ENCODE results near the gene USP15. TPM values are rescaled to one million over a fixed set of nuclear protein-coding genes. Genes with fewer than 3 reads are reported as not detected.
"Not testable (repeated sequence)": the region's sequence is repeated elsewhere in the genome, so short reads cannot be mapped to it uniquely, and the experiment has no call there.

USP15 gene
- total and polyA plus RNA-seq, 8 donors, result 42.2 to 107 (median 48.4) TPM

DNA sequence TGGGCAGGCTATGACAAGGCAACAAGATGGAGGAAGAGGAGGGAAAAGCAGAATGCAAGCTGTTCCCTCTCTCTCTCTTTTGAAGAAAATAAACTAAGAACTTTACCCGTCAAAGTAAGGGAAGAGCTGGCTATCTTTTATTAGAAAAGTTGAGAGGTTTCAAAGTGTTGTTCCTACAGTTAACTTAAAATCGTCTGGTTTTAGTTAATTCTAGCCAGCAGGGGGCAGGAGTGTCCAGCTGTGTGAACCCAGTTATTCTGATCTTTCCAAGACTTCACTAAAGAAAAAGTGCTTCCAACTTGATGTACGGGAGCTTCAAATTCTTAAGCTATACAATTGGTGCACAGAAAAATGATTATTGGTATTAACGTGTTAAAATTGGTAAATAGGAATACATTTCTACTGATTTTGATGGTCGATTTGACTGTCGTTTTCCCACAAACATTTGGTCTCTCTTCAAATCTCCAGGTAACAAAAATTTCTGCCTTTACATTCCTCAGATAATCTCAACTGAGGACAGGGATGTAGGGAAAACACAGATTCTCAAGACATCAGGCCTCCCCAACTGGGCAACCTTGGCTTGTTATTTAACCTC lies 178.0 kb downstream of the USP15 start:
- ATAC-seq (peak; percentile 72), DNase-seq (peak in 2 of 4 donors; percentile 30 to 58)

DNA sequence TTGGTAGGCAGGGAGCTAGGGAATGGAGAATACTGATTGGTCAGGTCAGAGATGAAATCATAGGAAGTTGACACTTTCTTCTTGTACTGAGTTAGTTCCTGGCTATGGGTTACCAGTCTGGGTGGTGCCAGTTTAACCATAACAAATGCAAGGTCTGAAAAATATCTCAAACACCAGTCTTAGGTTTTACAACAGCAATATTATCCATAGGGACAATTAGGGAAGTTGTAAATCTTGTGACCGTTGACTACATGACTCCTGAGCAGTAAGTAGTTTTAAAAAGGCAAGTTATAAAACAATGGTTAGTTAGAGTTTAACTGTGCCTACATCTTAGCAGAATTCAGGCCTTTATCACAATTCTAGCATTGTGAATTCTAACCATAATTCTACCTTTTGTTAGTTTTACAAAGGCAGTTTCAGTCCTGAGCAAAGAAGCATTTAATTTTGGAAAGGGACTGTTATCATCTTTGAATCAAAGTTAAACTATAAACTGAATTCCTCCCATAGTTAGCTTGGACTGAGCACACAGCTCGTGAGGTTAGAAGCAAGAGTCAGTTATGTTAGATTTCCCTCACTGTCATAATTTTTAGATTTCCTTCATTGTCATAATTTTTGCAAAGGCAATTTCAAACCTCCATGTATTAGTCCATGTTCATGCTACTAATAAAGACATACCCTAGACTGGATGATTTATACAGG lies 186.7 kb downstream of the USP15 start:
- no peak overlapping the region for H3K27ac ChIP-seq
- H3K4me3 ChIP-seq, result no peak overlapping the region
- TF ChIP-seq CTCF (IDR thresholded peaks at IDR 0.05), result no peak
- H3K36me3 ChIP-seq, result no peaks in the 10 kb centered on the region
- no peaks in the 10 kb centered on the region for H3K4me1 ChIP-seq
- intact Hi-C loops (cut with DNase I), result no loop called here
- H3K27me3 ChIP-seq, result no peaks in the 10 kb centered on the region
- DNase-seq (no peak), ATAC-seq (no peak)
- peaks cover 0 to 31% of the 10 kb centered on the region in 2 donors for H3K9me3 ChIP-seq

More for the DNA sequence above, 178.0 kb downstream of the USP15 start:
- peaks cover 13 to 19% of the 10 kb centered on the region in 2 donors for H3K4me1 ChIP-seq
- peaks cover 0 to 18% of the 10 kb centered on the region in 2 donors for H3K9me3 ChIP-seq
- H3K27ac ChIP-seq, result no peak overlapping the region
- no peak overlapping the region for H3K4me3 ChIP-seq
- intact Hi-C loops (cut with DNase I), result loop anchor here in 1 of 2 donors (10.0 kb wide), 1 partner anchor 357 kb away; no protein-coding TSS in a partner anchor
- no peaks in the 10 kb centered on the region for H3K36me3 ChIP-seq
- peaks cover 10 to 32% of the 10 kb centered on the region in 2 donors for H3K27me3 ChIP-seq
- peak; percentile 47 to 52 for TF ChIP-seq CTCF (IDR thresholded peaks at IDR 0.05)

DNA sequence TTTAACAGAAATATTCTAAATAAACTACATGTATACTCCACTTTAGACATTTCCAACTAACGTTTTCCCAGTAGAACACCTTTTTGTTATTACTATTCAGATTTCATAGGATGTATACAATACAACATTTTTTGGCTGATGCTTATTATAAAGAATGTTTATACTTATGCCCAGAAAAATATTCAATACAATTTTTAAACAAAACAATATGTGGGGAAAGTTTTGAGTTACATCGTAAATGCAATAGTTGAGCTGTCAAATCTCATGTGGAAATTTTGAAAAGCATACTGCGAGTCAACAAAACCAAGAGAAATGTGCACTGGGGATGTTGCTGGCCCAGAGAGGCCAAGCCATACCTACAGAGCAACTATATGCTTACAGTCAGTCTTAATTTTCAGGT lies 188.2 kb downstream of the USP15 start:
- Histone ChIP-seq H3K4me1 (no peaks in the 10 kb centered on the region), H3K27me3 (no peaks in the 10 kb centered on the region), H3K9me3 (peaks cover 0 to 22% of the 10 kb centered on the region in 2 donors), H3K4me3 (no peak overlapping the region), H3K36me3 (no peaks in the 10 kb centered on the region), H3K27ac (no peak overlapping the region)
- DNase-seq (no peak), ATAC-seq (no peak)
- intact Hi-C loops (cut with DNase I), result no loop called here
- TF ChIP-seq CTCF (IDR thresholded peaks at IDR 0.05), result no peak

DNA sequence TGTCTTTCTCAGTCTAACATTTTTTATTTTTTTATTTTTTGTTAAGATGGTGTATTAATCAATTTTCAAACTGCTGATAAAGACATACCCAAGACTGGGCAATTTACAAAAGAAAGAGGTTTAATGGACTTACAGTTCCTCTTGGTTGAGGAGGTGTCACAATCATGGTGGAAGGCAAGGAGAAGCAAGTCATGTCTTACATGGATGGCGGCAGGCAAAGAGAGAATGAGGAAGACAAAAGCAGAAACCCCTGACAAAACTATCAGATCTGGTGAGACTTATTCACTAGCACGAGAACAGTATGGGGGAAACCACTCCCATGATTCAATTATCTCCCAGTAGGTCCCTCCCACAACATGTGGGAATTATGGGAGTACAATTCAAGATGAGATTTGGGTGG lies 195.2 kb downstream of the USP15 start:
- H3K27ac ChIP-seq; H3K36me3 ChIP-seq; H3K4me1 ChIP-seq; H3K4me3 ChIP-seq; DNase-seq; intact Hi-C loops (cut with DNase I); H3K27me3 ChIP-seq; H3K9me3 ChIP-seq; ATAC-seq: not testable (repeated sequence)

GRCh38 chr12:62458626-62459025 lies 198.4 kb downstream of the USP15 start:
- ATAC-seq, result no peak
- Histone ChIP-seq H3K36me3 (no peaks in the 10 kb centered on the region), H3K9me3 (peaks cover 0 to 16% of the 10 kb centered on the region in 2 donors), H3K27me3 (no peaks in the 10 kb centered on the region), H3K4me1 (no peaks in the 10 kb centered on the region), H3K4me3 (no peak overlapping the region), H3K27ac (no peak overlapping the region)
- intact Hi-C loops (cut with DNase I), result no loop called here
- TF ChIP-seq CTCF (IDR thresholded peaks at IDR 0.05), result no peak
- DNase-seq, result no peak
